PFSK-1 (cell line): ENCODE measurements around the gene LRRC15.

Experiments
- FOXP2 ChIP-seq: optimal IDR thresholded peaks from 2 replicates; pipeline ENCODE3; 2011; ENCODE audit warnings: borderline replicate concordance, control low read depth, inconsistent platforms; ENCODE audit not compliant: insufficient read depth; ENCODE audit errors: extremely low read length, extremely low read depth
- POLR2AphosphoS5 ChIP-seq: IDR thresholded peaks from 2 replicates; pipeline ENCODE4 v1.6.1; 2012; ENCODE audit warnings: low read depth, mild to moderate bottlenecking, control low read depth, low read length, moderate library complexity
- SIN3A ChIP-seq: IDR thresholded peaks from 2 replicates; pipeline ENCODE4 v1.6.1; 2012; ENCODE audit warnings: mild to moderate bottlenecking, low read length, moderate library complexity, borderline replicate concordance; ENCODE audit not compliant: insufficient read depth

- no peak for TF ChIP-seq POLR2AphosphoS5
- no peak for TF ChIP-seq FOXP2
- TF ChIP-seq SIN3A, result no peak
These were observed 64.0 kb downstream of the LRRC15 start for GRCh38 chr3:194305356-194306108.
